ENCODE measurements around the gene CYB561D2. TPM values are rescaled to one million over a fixed set of nuclear protein-coding genes. Genes with fewer than 3 reads are reported as not detected.

CYB561D2 gene
- polyA plus RNA-seq, 4 donors, result 11.9 to 18.3 (median 15.3) TPM

GRCh38 chr3:50323092-50323600 lies 27.5 kb upstream of the CYB561D2 start:
- no peak for DNase-seq (ENCODE audit: low read depth in 4 of 4, low spot score in 3 of 4)

GRCh38 chr3:50323614-50324199 lies 27.0 kb upstream of the CYB561D2 start:
- DNase-seq (ENCODE audit: low read depth in 4 of 4, low spot score in 3 of 4), result no peak

GRCh38 chr3:50324351-50325112 lies 26.1 kb upstream of the CYB561D2 start:
- DNase-seq (ENCODE audit: low read depth in 4 of 4, low spot score in 3 of 4), result no peak

GRCh38 chr3:50325113-50325480 lies 25.6 kb upstream of the CYB561D2 start:
- no peak for DNase-seq (ENCODE audit: low read depth in 4 of 4, low spot score in 3 of 4)

- no peak for DNase-seq (ENCODE audit: low read depth in 4 of 4, low spot score in 3 of 4)
Measured at GRCh38 chr3:50325497-50326181, 25.0 kb upstream of the CYB561D2 start.

GRCh38 chr3:50326182-50326541 lies 24.5 kb upstream of the CYB561D2 start:
- no peak for DNase-seq (ENCODE audit: low read depth in 4 of 4, low spot score in 3 of 4)

- DNase-seq (ENCODE audit: low read depth in 4 of 4, low spot score in 3 of 4), result no peak
Measured at GRCh38 chr3:50327129-50327528, 23.5 kb upstream of the CYB561D2 start.

- DNase-seq (ENCODE audit: low read depth in 4 of 4, low spot score in 3 of 4), result peak; percentile 93 to 97 (median 94)
Measured at GRCh38 chr3:50327943-50328691, 22.5 kb upstream of the CYB561D2 start, which contains the start of gene TUSC2. Gene TUSC2, minus strand, starts transcription at chr3:50328223. Its CDS starts 124 bp downstream, at chr3:50328099.

GRCh38 chr3:50330330-50330729 lies 20.3 kb upstream of the CYB561D2 start:
- no peak for DNase-seq (ENCODE audit: low read depth in 4 of 4, low spot score in 3 of 4)

- no peak for DNase-seq (ENCODE audit: low read depth in 4 of 4, low spot score in 3 of 4)
Measured at GRCh38 chr3:50331364-50331907, 19.2 kb upstream of the CYB561D2 start.

- DNase-seq (ENCODE audit: low read depth in 4 of 4, low spot score in 3 of 4), result no peak
Measured at GRCh38 chr3:50333744-50334328, 16.8 kb upstream of the CYB561D2 start.

- no peak for DNase-seq (ENCODE audit: low read depth in 4 of 4, low spot score in 3 of 4)
Measured at GRCh38 chr3:50334339-50335075, 16.2 kb upstream of the CYB561D2 start.

GRCh38 chr3:50336452-50337174 lies 14.0 kb upstream of the CYB561D2 start:
- DNase-seq (ENCODE audit: low read depth in 4 of 4, low spot score in 3 of 4), result no peak

GRCh38 chr3:50337175-50337861 lies 13.3 kb upstream of the CYB561D2 start:
- DNase-seq (ENCODE audit: low read depth in 4 of 4, low spot score in 3 of 4), result peak; percentile 92 to 97 (median 96)

GRCh38 chr3:50338965-50339364 lies 11.7 kb upstream of the CYB561D2 start:
- DNase-seq (ENCODE audit: low read depth in 4 of 4, low spot score in 3 of 4), result no peak

- DNase-seq (ENCODE audit: low read depth in 4 of 4, low spot score in 3 of 4), result no peak
Measured at GRCh38 chr3:50339485-50340146, 11.0 kb upstream of the CYB561D2 start.

GRCh38 chr3:50340147-50340447 lies 10.6 kb upstream of the CYB561D2 start:
- no peak for DNase-seq (ENCODE audit: low read depth in 4 of 4, low spot score in 3 of 4)
